Stromal cell of bone marrow (primary cell): ENCODE results near the gene GSN.

Experiments used
- DNase-seq: peaks from one replicate; pipeline ENCODE4 v3.0.0-alpha.2; 2012; ENCODE audit warnings: low read depth

GSN gene

DNA sequence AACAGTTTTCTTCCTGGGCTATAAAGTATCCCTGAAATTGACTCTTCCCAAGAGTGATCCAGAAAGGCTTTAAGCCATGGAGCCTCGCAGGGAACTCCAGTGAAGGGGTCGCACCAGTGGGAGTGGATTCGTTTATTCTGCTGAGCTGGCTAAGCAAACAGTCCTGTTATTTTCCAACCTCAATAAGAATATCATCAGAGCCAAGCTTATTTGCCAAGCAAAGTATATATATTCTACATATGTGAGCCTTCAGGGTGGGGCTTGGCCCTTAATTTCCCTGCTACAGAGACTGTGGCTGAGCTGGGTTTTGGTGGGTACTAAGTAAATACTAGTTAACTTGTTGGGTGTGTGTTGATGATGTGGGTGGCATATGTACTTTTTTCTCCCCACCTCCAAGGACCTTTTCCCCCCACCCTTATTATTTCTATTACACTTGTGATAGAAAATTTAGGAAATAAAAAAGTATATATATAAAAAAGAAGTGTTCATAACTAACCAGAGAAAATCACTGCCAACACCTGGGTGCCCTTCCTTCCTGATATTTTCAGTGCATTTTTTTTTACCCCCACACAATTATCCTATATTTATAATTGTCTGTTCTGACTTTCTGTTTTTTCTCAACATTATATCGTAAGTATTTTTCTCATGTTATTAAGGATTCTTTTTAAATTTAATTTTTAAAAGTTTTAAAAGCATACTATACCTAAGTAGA lies 5.3 kb downstream of the GSN start:
- no peak for DNase-seq

GRCh38 chr9:121274851-121275250 lies 6.9 kb downstream of the GSN start:
- no peak for DNase-seq

GRCh38 chr9:121275781-121276658 lies 8.1 kb downstream of the GSN start:
- no peak for DNase-seq

- no peak for DNase-seq
Observed at GRCh38 chr9:121277026-121277425, 9.1 kb downstream of the GSN start.

GRCh38 chr9:121277518-121278295 lies 9.7 kb downstream of the GSN start:
- no peak for DNase-seq

- DNase-seq, result peak; percentile 99
Observed at GRCh38 chr9:121278477-121279261, 10.7 kb downstream of the GSN start.

- no peak for DNase-seq
Observed at GRCh38 chr9:121279776-121280388, 11.9 kb downstream of the GSN start.

DNA sequence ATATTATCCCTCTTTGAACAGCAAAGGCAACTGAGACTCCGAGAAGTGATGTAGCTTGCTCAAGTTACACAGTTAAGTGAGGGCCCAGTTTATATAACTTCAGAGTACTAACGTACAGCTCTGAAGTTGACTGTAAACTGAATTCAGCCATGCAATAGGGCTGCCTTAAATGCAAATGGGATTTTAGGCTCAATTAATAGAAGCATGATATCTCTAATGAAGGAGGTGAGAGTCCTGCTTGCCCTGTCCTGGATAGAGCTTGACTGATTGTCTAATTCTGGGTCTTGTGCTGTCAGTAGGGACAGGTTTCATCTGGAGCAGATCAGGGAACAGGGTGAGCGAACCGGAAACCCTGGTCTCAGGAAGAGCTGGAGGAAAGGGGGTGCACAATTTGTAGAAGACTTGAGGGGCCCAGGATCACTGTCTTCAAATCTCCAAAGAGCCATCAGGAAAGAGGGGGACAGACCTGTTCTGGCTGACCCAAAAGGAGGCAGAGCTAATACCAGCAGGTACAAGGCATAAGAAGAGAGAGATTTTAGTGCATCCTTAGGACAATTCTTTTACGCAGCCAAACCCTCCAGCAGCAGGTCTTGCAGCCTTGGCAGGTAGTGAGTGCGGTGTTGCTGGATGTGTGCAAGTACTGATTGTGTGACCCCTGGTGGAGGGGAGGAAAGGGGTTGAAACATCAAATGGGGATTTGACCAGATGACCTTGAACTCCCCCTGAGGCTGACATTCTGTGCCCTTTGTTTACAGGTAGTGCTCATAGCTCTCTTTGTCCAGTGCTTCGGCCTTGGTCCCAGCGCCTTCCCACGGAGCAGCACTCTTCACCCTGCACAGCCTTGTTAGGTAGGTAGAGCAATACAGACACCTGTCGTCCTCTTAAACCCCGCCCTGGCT lies 13.0 kb downstream of the GSN start:
- no peak for DNase-seq

GRCh38 chr9:121281614-121282276 lies 13.8 kb downstream of the GSN start:
- no peak for DNase-seq

DNA sequence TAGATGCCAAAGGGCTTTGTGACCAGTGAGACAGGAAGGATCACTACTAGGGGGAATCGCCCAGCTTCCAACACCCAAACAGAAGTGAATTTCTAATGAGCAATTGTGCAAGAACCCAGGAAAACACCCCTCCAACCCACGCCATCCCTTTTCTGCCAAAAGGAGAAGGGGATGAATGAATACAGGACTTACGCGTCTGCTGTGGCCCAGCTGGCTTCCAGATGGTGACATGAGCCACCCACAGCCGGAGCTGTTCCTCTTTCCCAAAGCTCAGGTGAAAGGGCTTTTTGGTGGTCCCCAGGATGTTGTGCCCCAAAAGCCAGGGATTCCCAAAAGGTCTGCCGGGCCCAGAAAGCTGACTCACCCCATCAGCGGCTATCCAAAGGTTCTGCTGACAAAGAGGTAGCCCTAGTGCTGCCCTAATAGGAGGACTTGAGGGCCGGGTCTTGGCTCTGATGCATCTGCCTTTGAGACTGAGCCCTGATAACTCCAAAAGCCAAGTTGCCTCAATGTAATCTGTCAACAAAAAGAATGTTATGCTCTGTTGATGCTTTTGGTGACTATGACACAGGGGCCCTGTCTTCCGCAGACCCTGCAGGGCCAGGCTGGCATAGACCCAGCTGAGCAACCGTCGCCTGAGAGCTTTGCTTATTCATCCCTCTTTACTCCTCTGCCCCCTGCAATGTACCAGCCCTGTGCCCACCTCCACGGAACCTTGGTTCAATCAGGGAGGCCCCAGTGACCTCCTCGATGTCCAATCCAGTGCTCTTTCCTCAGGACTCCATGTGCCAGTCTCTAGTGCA lies 14.5 kb downstream of the GSN start:
- no peak for DNase-seq

- DNase-seq, result no peak
Observed at GRCh38 chr9:121283080-121283398, 15.1 kb downstream of the GSN start.

DNA sequence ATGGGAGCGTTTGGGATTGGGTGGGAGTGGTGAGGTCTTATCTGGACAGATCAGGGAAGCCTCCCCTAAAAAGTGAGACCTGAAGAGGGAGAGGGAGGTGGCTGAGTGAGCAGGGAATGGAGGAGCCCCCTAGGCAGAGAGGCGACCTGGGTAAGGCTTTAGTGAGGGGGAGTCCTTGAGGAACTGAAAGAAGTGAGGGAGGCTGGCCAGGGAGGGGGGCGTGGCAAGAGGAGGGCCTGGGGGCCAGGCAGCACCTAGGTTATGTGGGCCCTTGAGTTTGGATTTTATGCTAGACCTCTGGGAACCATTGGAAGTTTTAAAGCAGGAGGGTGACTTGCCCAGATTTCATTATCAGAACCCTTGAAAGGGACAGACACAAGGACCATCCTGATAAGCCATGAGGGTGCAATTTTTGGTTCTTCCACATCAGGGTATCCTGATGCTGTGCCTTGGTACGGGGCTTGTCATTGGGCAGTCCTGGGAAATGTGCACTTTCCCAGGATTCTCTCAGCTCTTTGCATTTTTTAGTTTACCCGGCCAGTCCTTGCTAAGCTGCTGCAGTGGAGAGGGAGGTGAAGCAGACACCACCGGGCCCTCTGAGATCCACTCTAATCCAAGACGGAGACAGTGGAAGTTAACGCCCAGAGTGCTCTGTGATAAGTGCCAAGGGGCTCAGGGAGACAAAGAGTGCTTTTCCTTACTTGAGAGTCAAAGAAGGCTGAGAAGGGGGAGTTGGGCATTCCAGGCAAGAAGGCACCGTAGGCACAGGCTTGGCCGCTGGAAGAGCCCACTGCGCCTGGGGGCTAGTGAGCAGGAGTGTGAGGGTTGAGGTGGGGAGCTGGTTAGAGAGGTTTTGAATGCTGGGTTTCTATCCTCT lies 16.1 kb downstream of the GSN start:
- no peak for DNase-seq

GRCh38 chr9:121284733-121285451 lies 16.9 kb downstream of the GSN start:
- DNase-seq, result no peak

GRCh38 chr9:121285835-121286687 lies 18.1 kb downstream of the GSN start:
- peak; percentile 52 for DNase-seq

- DNase-seq, result no peak
Observed at GRCh38 chr9:121286688-121286972, 18.7 kb downstream of the GSN start.

GRCh38 chr9:121286973-121287741 lies 19.2 kb downstream of the GSN start:
- peak; percentile 96 for DNase-seq
